OCI-LY1 (cell line): ENCODE results near the gene IGF1.

Experiments
- H2AFZ ChIP-seq: fragments of 200-600 bp; sonication (generic), shearing (Covaris generic); 2 replicates; pipeline ENCODE4 v1.6.0; 2014; ENCODE audit warnings: antibody characterized with exemption, mild to moderate bottlenecking, low read length
- H3F3A ChIP-seq: fragments of 200-600 bp; sonication (generic), shearing (Covaris generic); 2 replicates; pipeline ENCODE4 v1.6.0; 2014; ENCODE audit warnings: mild to moderate bottlenecking, antibody characterized with exemption, low read length, moderate library complexity; ENCODE audit not compliant: insufficient read depth
- H3K27ac ChIP-seq: fragments of 200-600 bp; sonication (generic); 2 replicates; pipeline ENCODE4 v1.5.1; 2014; ENCODE audit warnings: low read length, mixed run types, mild to moderate bottlenecking, low read depth; ENCODE audit not compliant: poor library complexity, severe bottlenecking
- H3K27me3 ChIP-seq: fragments of 200-600 bp; sonication (generic); 2 replicates; pipeline ENCODE4 v1.6.0; 2014; ENCODE audit warnings: antibody characterized with exemption, mild to moderate bottlenecking, low read length, moderate library complexity; ENCODE audit not compliant: insufficient read depth
- H3K36me3 ChIP-seq: fragments of 200-600 bp; sonication (generic); 2 replicates; pipeline ENCODE4 v1.6.1; 2014; ENCODE audit warnings: mild to moderate bottlenecking, antibody characterized with exemption, low read length, moderate library complexity, mixed read lengths; ENCODE audit not compliant: insufficient read depth
- H3K4me1 ChIP-seq: fragments of 200-600 bp; sonication (generic); 2 replicates; pipeline ENCODE4 v1.5.1; 2014; ENCODE audit warnings: mild to moderate bottlenecking, low read length, moderate library complexity; ENCODE audit not compliant: insufficient read depth, severe bottlenecking
- H3K4me2 ChIP-seq: fragments of 200-600 bp; sonication (generic), shearing (Covaris generic); 2 replicates; pipeline ENCODE4 v1.6.1; 2014; ENCODE audit warnings: low read length
- H3K4me3 ChIP-seq: fragments of 200-600 bp; sonication (generic); 2 replicates; pipeline ENCODE4 v1.5.1; 2014; ENCODE audit warnings: low read length, low read depth, mild to moderate bottlenecking, mixed read lengths; ENCODE audit not compliant: poor library complexity, severe bottlenecking
- H3K79me2 ChIP-seq: fragments of 200-600 bp; shearing (Covaris generic); 2 replicates; pipeline ENCODE4 v1.6.1; 2016; ENCODE audit warnings: mixed run types, low read length, mixed read lengths; ENCODE audit not compliant: insufficient read depth
- H3K9ac ChIP-seq: fragments of 200-600 bp; sonication (generic), shearing (Covaris generic); 2 replicates; pipeline ENCODE4 v1.6.1; 2014; ENCODE audit warnings: mild to moderate bottlenecking, low read length, mixed read lengths
- H3K9me2 ChIP-seq: fragments of 200-600 bp; sonication (generic), shearing (Covaris generic); 2 replicates; pipeline ENCODE4 v1.6.1; 2014; ENCODE audit warnings: low read depth, mild to moderate bottlenecking, low read length, mixed read lengths
- H3K9me3 ChIP-seq: fragments of 200-600 bp; shearing (Covaris generic); 2 replicates; pipeline ENCODE4 v1.6.1; 2014; ENCODE audit warnings: low read length, mixed read lengths
- H4K20me1 ChIP-seq: fragments of 200-600 bp; sonication (generic), shearing (Covaris generic); 2 replicates; pipeline ENCODE4 v1.6.0; 2016; ENCODE audit warnings: mild to moderate bottlenecking, low read length; ENCODE audit not compliant: insufficient read depth
- CTCF ChIP-seq: fragments of 200-600 bp; sonication (generic), shearing (Covaris generic); IDR thresholded peaks from 2 replicates; pipeline ENCODE4 v1.5.1; 2017; ENCODE audit warnings: mild to moderate bottlenecking, antibody characterized with exemption, low read length, moderate library complexity, mixed read lengths
- EZH2 ChIP-seq: fragments of 200-600 bp; sonication (generic), shearing (Covaris generic); IDR thresholded peaks from 2 replicates; pipeline ENCODE4 v1.8.0; 2017; ENCODE audit warnings: borderline replicate concordance, mixed run types, mild to moderate bottlenecking, antibody characterized with exemption, low read length, moderate library complexity, mixed read lengths

The IGF1 gene

GRCh38 chr12:102504280-102504679 is 23.9 kb upstream of the IGF1 start:
- Histone ChIP-seq H3K9ac (no peak overlapping the region), H4K20me1 (no peaks in the 10 kb centered on the region), H3K4me2 (no peak overlapping the region), H3K9me3 (no peaks in the 10 kb centered on the region), H3K4me3 (no peak overlapping the region), H3K9me2 (no peaks in the 10 kb centered on the region), H3K36me3 (no peaks in the 10 kb centered on the region), H3K79me2 (no peaks in the 10 kb centered on the region), H3F3A (no peaks in the 10 kb centered on the region), H3K4me1 (no peaks in the 10 kb centered on the region), H3K27ac (no peak overlapping the region), H2AFZ (no peak overlapping the region), H3K27me3 (no peaks in the 10 kb centered on the region)
- TF ChIP-seq CTCF (no peak), EZH2 (no peak)

GRCh38 chr12:102503831-102504230 is 23.5 kb upstream of the IGF1 start:
- Histone ChIP-seq H4K20me1 (no peaks in the 10 kb centered on the region), H3K79me2 (no peaks in the 10 kb centered on the region), H3K36me3 (no peaks in the 10 kb centered on the region), H2AFZ (no peak overlapping the region), H3K4me1 (no peaks in the 10 kb centered on the region), H3K27me3 (no peaks in the 10 kb centered on the region), H3K27ac (no peak overlapping the region), H3F3A (no peaks in the 10 kb centered on the region), H3K4me3 (no peak overlapping the region), H3K9ac (no peak overlapping the region), H3K9me3 (no peaks in the 10 kb centered on the region), H3K4me2 (no peak overlapping the region), H3K9me2 (no peaks in the 10 kb centered on the region)
- TF ChIP-seq CTCF (no peak), EZH2 (no peak)

GRCh38 chr12:102503056-102503681 is 22.8 kb upstream of the IGF1 start:
- Histone ChIP-seq H3K9me2 (no peaks in the 10 kb centered on the region), H3K4me2 (no peak overlapping the region), H3K9ac (no peak overlapping the region), H3K27ac (no peak overlapping the region), H4K20me1 (no peaks in the 10 kb centered on the region), H3K27me3 (no peaks in the 10 kb centered on the region), H3K4me3 (no peak overlapping the region), H3K79me2 (no peaks in the 10 kb centered on the region), H3K4me1 (no peaks in the 10 kb centered on the region), H3F3A (no peaks in the 10 kb centered on the region), H2AFZ (no peak overlapping the region), H3K36me3 (no peaks in the 10 kb centered on the region), H3K9me3 (no peaks in the 10 kb centered on the region)
- TF ChIP-seq CTCF (no peak), EZH2 (no peak)
